ENCODE measurements around the gene PTPRN2. TPM values are rescaled to one million over a fixed set of nuclear protein-coding genes. Genes with fewer than 3 reads are reported as not detected.

PTPRN2 gene
- total RNA-seq, 4 donors from 2014 or later = 2.0 to 9.5 (median 2.6) TPM

DNA sequence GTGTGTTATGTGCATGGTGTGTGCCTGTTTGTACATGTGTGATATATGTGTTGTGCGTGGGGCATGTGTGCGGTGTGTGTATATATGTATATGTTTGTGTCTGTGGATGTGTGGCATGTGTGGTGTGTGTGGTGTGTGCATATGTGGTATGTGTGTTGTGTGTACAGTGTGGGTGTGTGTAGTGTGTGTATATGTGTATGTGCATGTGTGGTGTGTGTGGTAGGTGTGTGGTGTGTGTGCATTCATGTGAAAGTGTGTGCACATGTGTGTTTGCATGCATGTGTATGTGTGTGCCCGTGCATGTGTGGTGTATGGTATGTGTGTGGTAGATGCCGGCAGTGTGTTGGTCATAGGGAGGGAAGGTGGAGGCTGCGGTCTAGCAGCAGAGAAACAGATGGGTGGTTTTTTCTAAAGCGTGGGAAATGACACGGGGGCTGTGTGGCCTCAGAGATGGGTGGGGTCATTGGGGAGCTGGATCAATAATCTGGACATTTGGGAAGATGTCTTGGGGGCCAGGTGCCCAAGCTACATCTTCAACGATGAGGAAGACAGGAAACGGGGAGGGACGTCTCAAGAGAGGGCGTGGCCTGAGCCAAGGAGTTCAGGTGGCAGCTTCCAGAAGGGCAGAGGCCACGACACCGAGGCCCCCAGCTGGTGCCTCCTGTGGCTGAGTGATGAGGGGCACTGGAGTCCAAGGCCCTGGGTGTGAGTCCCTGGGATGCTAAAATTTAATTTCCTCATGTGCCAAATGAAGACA, 769.5 kb downstream of the PTPRN2 start:
- DNase-seq (ENCODE audit: low spot score) = no peak
- no peak for ATAC-seq (ENCODE audit: low FRiP score)
- TF ChIP-seq, protein P1, sequence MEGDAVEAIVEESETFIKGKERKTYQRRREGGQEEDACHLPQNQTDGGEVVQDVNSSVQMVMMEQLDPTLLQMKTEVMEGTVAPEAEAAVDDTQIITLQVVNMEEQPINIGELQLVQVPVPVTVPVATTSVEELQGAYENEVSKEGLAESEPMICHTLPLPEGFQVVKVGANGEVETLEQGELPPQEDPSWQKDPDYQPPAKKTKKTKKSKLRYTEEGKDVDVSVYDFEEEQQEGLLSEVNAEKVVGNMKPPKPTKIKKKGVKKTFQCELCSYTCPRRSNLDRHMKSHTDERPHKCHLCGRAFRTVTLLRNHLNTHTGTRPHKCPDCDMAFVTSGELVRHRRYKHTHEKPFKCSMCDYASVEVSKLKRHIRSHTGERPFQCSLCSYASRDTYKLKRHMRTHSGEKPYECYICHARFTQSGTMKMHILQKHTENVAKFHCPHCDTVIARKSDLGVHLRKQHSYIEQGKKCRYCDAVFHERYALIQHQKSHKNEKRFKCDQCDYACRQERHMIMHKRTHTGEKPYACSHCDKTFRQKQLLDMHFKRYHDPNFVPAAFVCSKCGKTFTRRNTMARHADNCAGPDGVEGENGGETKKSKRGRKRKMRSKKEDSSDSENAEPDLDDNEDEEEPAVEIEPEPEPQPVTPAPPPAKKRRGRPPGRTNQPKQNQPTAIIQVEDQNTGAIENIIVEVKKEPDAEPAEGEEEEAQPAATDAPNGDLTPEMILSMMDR (IDR thresholded peaks at IDR 0.05) = no peak

DNA sequence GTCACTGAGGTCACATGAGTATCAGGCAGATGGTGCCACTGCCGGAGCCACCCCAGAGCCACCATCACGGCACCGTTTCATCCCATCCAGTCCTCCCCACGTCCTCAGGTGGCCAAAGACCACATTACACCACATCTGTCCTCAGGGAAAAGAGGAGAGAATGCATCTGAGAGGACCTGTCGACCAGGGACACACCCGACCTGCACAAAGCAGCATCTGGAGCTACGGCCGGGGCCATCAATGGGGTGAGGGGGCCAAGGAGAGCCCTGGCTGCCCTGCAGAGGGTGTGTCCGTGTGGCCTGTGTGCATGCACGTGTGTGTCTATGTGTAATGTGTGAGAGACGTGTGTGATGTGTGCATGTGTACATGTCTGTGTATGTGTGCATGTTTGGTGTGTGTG, 770.2 kb downstream of the PTPRN2 start:
- DNase-seq (ENCODE audit: low spot score) (no peak), ATAC-seq (ENCODE audit: low FRiP score) (no peak)
- TF ChIP-seq, protein P1 (IDR thresholded peaks at IDR 0.05) = no peak

DNA sequence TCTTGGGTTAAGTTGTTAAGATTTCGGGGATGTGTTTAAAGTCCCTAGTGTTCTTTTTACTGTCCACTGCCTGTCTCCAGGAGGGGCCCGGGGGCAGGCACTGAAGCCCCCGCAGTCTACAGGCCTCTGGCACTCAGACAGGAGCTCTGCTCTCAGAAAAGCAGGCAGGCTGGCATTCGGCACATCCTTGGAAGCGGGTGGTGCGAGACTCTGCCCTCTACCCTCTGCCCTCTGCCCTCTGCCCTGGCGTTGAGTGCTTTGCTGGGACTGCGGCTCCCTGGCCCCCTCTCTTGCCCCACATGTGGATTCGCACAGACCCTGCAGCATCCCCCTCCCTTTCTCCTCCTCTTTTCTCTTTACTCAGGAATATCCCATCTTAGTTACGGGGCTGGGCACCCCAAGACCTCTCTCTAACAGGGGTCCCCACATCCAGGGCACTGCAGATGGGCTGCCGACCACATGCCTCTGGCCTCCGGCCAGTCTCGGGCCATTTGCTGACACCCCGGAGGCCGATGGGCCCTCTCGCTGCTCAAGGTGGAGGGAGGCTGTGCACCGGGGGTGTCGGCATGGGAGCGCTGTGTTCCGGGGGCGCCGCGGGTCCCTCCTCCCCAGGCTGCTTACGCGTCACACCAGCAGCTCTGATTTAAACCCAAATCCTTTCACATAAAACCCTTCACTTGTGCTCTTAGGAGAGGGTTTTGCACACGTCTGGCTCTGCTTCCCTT, 770.9 kb downstream of the PTPRN2 start:
- DNase-seq (ENCODE audit: low spot score) (no peak), ATAC-seq (ENCODE audit: low FRiP score) (no peak)
- TF ChIP-seq, protein P1 (IDR thresholded peaks at IDR 0.05) = no peak

GRCh38 chr7:157816086-157816485, 771.5 kb downstream of the PTPRN2 start:
- DNase-seq (ENCODE audit: low spot score) (no peak), ATAC-seq (ENCODE audit: low FRiP score) (no peak)
- TF ChIP-seq, protein P1 (IDR thresholded peaks at IDR 0.05) = no peak

GRCh38 chr7:157815706-157816022, 772.0 kb downstream of the PTPRN2 start:
- ATAC-seq (ENCODE audit: low FRiP score) (no peak), DNase-seq (ENCODE audit: low spot score) (no peak)
- TF ChIP-seq, protein P1 (IDR thresholded peaks at IDR 0.05) = no peak

GRCh38 chr7:157814931-157815705, 772.5 kb downstream of the PTPRN2 start:
- TF ChIP-seq, protein P1 (IDR thresholded peaks at IDR 0.05) = no peak
- DNase-seq (ENCODE audit: low spot score) (no peak), ATAC-seq (ENCODE audit: low FRiP score) (no peak)

All from omental fat pad (tissue), 4 donors.